T follicular helper cell (primary cell): ENCODE measurements around the gene SPIRE1.
"Not testable (repeated sequence)": the region's sequence is repeated elsewhere in the genome, so short reads cannot be mapped to it uniquely, and the experiment has no call there.

Source experiments
- DNase-seq: peaks from one replicate; pipeline ENCODE4 v3.0.0-alpha.2; 2020; ENCODE audit warnings: low read depth

The SPIRE1 gene

GRCh38 chr18:12552879-12553242 is 105.0 kb downstream of the SPIRE1 start:
- DNase-seq: no peak

DNA sequence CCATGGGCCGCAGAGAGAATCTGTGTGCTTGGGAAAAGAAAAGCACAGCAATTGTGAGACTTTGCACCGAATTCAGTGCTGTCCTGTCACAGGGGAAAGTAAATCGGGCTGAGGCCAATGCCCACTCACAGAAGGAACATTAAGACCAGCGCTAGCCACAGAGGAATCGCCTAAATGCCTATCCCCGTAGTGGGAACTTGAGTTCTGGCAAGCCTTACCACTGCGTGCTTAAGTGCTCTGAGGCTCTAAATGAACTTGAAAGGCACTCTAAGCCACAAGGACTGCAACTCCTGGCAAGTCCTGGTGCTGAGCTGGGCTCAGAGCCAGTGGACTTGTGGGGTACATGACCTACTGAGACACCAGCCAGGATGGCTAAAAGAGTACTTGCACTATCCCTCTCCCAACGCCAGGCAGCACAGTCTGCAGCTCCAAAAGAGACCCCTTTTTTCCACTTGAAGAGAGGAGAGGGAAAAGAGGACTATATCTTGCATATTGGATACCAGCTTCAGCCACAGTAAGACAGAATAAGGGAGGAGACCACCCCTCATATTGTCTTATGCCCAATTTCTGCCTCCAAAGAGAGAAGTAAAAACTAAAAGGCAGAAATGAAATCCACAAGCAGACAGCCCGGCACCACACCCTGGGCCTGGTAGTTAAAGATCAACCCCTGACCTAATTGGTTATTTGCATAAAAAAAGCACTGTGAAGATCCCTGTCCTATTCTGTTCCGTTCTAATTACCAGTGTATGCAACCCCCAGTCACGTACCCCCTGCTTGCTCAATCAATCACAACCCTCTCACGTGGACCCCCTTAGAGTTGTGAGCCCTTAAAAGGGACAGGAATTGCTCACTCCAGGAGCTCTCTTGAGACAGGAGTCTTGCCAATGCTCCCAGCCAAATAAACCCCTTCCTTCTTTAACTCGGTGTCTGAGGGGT is 105.7 kb downstream of the SPIRE1 start:
- DNase-seq: not testable (repeated sequence)

DNA sequence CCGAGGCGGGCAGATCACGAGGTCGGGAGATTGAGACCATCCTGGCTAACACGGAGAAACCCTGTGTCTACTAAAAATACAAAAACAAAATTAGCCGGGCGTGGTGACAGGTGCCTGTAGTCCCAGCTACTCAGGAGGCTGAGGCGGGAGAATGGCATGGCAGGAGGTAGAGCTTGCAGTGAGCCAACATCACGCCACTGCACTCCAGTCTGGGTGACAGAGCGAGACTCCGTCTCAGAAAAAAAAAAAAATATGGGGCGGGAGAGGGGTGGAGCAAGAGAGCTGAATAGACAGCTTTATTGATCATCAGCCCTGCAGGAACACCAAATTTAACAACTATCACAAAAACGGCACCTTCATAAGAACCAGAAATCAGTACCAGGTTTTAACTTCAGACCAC is 106.4 kb downstream of the SPIRE1 start:
- not testable (repeated sequence) for DNase-seq

DNA sequence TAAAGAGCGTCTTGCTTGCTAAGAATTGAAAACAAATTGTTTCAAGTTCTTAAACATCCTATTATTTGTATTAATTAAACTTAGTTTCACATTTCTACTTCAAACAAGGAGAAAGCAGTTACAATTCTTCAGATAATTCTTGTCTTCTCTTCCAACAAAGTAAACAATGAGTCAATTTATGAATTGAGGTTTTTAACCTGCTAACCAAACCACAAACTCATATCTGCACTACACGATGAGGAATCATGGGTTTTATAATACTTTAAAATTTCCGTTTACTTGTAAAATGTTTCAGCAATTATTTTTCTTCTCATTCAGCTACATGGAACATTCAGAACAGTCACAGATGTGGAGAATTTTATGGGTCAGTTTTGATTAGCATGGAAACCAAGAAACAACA is 114.2 kb downstream of the SPIRE1 start:
- no peak for DNase-seq

DNA sequence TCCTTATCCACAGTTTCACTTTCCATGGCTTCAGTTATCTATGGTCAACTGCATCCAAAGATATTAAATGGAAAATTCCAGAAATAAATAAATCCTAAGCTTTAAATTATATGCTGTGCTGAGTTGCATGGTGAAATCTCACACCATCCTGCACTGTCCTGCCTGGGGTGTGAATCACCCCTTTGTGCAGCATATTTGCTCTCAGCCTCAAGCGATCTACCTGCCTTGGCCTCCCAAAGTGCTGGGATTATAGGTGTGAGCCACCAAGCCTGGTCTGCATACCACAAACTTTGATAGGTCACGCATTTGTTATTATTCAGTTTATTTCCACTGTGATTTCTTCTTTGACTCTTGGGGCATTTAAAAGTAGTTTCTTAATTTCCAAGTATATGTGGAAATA is 117.2 kb downstream of the SPIRE1 start:
- DNase-seq: no peak

GRCh38 chr18:12539158-12539557 is 118.7 kb downstream of the SPIRE1 start:
- not testable (repeated sequence) for DNase-seq

DNA sequence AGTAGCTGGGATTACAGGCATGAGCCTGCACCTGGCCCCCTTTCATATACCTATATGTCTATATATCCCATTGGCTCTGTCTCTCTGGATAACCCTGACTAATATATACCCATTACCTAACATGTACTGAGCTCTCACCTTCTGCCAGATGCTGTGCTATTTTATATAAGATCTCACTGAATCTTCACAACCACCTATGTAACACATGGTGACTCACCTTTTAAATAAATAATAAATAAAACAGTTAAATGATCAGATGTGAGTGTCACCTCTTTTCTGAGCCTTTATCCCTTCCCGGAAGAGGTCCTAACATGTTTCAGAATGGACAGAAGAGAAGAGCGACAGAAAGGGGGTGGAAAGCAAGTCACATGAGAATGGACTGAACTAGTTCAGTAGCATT is 123.1 kb downstream of the SPIRE1 start:
- no peak for DNase-seq

DNA sequence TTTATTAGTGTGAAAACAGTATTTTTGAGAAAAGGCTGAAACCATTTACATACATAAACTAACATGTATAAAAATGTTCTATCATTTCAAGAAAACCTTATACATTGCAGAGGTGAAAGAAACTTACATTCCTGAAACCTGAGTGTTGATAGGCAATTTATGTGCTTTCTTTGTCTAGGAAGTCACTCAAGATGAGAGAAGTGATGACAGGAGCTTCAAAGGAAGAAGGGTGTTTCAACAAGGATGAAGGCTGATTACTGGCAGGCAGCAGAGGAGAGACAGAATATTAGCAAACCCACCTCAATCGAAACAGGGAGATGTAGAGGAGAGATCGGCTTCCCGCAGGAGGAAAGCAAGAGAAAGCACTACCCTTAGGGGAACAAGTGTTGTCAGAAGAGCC is 125.2 kb downstream of the SPIRE1 start:
- no peak for DNase-seq

- DNase-seq: no peak
These were observed 126.2 kb downstream of the SPIRE1 start for GRCh38 chr18:12531749-12532148.

- DNase-seq: no peak
These were observed 137.4 kb downstream of the SPIRE1 start for GRCh38 chr18:12520442-12520992.

- no peak for DNase-seq
These were observed 138.9 kb downstream of the SPIRE1 start for GRCh38 chr18:12518832-12519531.

DNA sequence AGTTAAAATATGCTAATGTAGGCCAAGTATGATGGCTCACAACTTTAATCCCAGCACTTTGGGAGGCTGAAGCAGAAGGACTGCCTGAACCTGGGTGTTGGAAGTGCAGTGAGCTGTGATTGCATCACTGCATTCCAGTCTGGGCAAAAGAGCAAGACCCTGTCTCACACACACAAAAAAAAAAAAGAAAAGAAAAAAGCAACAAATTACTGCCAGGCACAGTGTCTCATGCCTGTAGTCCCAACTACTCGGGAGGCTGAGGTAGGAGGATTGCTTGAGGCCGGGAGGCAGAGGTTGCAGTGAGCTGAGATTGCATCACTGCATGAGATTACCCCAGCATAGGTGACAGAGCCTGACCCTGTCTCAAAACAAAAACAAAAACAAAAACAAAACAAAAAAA is 139.6 kb downstream of the SPIRE1 start:
- DNase-seq: no peak

DNA sequence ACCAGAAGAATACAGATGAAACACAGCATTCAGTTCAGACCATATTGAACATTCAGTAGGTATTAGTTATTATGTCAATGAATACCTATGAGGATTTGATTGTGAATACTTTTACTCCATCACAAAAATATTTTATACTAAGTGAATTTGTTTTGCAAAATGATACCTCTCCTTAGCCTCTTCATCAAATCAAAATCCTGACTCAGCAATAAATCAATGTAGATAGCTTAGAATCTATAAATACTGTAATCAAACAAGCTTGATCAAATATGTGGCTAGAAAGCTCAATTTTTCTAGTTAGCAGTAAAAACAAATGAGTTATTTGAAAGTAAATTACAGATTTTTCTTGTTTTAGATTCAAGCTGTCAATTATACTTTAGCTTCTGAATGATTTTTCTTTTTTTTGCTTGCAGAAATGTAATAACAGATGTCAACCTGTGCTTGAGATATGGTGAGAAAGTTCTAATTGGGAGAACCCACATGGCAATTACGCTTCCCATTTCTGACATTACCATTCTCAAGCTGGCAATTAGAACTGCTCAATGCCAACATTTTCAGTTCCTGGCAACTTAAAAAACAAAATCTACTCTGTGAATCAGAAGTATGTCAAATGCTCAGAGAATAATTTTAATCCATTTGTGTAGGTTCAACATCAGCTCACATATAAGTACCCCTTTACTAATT is 140.6 kb downstream of the SPIRE1 start:
- DNase-seq: no peak

GRCh38 chr18:12516049-12516630 is 141.8 kb downstream of the SPIRE1 start:
- no peak for DNase-seq

GRCh38 chr18:12515550-12515949 is 142.4 kb downstream of the SPIRE1 start:
- DNase-seq: no peak

DNA sequence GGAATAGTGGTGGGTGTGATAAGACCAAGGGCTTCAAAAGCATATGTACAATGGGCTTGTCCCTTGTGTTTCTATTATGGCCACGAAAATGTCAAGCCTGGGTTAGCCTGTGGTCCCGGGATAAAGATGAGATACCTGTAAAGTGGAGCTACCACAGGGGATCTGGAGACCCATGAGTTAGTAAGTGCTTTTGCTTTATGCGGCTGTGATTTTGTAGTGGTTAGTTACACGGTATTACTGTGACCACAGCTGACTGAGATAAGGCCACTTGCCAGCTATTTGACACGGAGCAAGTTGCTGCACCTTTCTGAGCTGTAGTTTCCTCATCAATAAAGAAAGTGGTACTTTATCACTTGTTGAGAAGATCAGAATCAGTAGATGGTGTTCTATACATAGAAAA is 150.9 kb downstream of the SPIRE1 start:
- no peak for DNase-seq

- no peak for DNase-seq
These were observed 156.9 kb downstream of the SPIRE1 start for GRCh38 chr18:12500986-12501385.

GRCh38 chr18:12497839-12498238 is 160.1 kb downstream of the SPIRE1 start:
- DNase-seq: no peak

DNA sequence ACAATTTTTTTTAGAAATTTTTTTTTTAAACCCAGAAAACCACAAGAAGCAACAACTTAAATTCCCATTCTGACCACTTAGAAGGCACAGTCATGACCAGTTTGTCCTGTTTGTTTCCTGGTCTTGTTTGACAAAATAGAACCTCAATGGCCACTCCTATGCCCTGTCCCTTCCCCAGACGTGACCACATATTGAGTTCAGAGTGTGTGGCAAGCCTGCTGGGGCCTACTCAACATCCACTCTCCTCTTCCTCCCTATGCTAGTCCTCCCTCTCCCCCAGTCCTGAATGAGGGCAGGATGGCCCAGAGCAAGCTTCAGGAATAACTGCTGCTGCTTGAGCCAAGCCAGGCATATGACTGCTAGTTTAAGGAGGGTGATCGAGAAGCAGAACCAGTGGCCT is 160.6 kb downstream of the SPIRE1 start:
- no peak for DNase-seq

GRCh38 chr18:12492907-12493306 is 165.0 kb downstream of the SPIRE1 start:
- no peak for DNase-seq

- DNase-seq: no peak
These were observed 166.1 kb downstream of the SPIRE1 start for GRCh38 chr18:12491611-12492435.
